Measurements from ENCODE around the gene RXFP2.

The RXFP2 gene, protein sequence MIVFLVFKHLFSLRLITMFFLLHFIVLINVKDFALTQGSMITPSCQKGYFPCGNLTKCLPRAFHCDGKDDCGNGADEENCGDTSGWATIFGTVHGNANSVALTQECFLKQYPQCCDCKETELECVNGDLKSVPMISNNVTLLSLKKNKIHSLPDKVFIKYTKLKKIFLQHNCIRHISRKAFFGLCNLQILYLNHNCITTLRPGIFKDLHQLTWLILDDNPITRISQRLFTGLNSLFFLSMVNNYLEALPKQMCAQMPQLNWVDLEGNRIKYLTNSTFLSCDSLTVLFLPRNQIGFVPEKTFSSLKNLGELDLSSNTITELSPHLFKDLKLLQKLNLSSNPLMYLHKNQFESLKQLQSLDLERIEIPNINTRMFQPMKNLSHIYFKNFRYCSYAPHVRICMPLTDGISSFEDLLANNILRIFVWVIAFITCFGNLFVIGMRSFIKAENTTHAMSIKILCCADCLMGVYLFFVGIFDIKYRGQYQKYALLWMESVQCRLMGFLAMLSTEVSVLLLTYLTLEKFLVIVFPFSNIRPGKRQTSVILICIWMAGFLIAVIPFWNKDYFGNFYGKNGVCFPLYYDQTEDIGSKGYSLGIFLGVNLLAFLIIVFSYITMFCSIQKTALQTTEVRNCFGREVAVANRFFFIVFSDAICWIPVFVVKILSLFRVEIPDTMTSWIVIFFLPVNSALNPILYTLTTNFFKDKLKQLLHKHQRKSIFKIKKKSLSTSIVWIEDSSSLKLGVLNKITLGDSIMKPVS

DNA sequence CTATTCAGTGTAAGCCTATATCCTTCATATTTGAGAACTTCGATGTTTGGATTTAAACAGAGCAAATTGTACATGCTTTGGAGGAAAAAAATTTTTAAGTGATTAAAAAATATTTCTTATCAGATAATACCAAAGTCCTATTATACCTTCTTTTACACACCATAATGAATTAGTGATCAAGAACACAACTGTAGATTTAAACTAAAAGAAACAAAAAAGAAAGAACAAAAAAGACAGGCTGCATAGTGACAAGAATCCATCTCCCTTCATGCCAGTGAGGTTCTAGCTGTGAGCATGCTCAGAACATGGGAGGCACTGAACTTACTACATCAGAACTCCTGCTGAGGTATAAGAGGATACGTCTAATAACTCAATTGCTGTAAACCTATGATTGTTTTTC, at the start of gene RXFP2:
TSS of gene RXFP2 (plus strand) at position 301 of the 400 bp plus-strand sequence. CDS start at position 388, 87 bp downstream.
- no peaks in the 10 kb centered on the region for H3K27me3 ChIP-seq (ENCODE audit: insufficient read depth, low read depth, severe bottlenecking)
- no peak for DNase-seq
- H3K4me3 ChIP-seq (ENCODE audit: low read depth, low read length), result no peak within 1 kb of the TSS
- TF ChIP-seq, protein P1, sequence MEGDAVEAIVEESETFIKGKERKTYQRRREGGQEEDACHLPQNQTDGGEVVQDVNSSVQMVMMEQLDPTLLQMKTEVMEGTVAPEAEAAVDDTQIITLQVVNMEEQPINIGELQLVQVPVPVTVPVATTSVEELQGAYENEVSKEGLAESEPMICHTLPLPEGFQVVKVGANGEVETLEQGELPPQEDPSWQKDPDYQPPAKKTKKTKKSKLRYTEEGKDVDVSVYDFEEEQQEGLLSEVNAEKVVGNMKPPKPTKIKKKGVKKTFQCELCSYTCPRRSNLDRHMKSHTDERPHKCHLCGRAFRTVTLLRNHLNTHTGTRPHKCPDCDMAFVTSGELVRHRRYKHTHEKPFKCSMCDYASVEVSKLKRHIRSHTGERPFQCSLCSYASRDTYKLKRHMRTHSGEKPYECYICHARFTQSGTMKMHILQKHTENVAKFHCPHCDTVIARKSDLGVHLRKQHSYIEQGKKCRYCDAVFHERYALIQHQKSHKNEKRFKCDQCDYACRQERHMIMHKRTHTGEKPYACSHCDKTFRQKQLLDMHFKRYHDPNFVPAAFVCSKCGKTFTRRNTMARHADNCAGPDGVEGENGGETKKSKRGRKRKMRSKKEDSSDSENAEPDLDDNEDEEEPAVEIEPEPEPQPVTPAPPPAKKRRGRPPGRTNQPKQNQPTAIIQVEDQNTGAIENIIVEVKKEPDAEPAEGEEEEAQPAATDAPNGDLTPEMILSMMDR (IDR thresholded peaks at IDR 0.05; ENCODE audit: low read depth, low read length), result no peak
- H3K36me3 ChIP-seq, result no peaks in the 10 kb centered on the region
- H3K27ac ChIP-seq, result no peak within 1 kb of the TSS
- no peaks in the 10 kb centered on the region for H3K9me3 ChIP-seq (ENCODE audit: severe bottlenecking)

DNA sequence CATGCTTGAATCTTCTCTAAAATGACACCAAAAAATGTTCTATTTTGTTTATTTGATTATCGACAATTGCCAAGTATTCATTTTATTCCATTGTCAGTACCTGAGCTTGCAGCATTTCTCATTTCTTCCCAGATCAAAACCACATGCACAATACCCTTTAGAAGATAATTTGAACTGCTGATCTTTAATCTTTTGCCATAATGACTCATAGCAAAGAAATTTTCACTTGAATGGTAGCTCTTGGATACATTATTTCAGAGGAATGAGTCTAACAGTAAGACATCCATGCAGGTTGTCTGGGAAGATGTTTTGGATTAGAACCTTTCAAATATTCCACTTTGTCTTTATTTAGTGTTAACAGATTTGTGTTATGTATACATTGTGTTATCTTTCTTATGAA, 42.0 kb upstream of the RXFP2 start:
- Histone ChIP-seq H3K27me3 (ENCODE audit: insufficient read depth, low read depth, severe bottlenecking) (no peaks in the 10 kb centered on the region), H3K27ac (no peak overlapping the region), H3K9me3 (ENCODE audit: severe bottlenecking) (no peaks in the 10 kb centered on the region), H3K4me3 (ENCODE audit: low read depth, low read length) (no peak overlapping the region), H3K36me3 (no peaks in the 10 kb centered on the region)
- TF ChIP-seq, protein P1 (IDR thresholded peaks at IDR 0.05; ENCODE audit: low read depth, low read length), result no peak
- no peak for DNase-seq

DNA sequence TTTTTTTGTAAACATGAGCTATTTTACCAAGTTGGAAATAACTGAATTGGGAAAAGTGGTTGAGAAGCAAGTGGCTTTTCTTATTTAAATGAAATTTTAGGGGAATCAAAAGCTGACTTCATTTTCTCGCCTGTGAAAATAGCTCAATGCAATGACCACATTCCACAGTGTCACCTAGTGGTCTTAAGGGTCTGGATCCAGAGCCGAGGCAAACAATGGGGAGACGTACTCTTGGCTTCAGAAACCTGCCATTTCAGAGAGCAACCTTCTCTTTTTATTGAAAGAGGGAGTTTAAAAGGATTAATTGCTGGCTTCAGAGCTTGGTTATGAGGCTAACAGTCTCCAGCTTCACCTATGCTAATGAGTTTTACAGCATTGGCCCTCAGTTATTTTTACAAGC, 39.7 kb upstream of the RXFP2 start:
- H3K27ac ChIP-seq, result no peak overlapping the region
- no peaks in the 10 kb centered on the region for H3K36me3 ChIP-seq
- TF ChIP-seq, protein P1 (IDR thresholded peaks at IDR 0.05; ENCODE audit: low read depth, low read length), result peak; percentile 54
- no peaks in the 10 kb centered on the region for H3K27me3 ChIP-seq (ENCODE audit: insufficient read depth, low read depth, severe bottlenecking)
- peak; percentile 7 for DNase-seq
- no peak overlapping the region for H3K4me3 ChIP-seq (ENCODE audit: low read depth, low read length)
- H3K9me3 ChIP-seq (ENCODE audit: severe bottlenecking), result no peaks in the 10 kb centered on the region

DNA sequence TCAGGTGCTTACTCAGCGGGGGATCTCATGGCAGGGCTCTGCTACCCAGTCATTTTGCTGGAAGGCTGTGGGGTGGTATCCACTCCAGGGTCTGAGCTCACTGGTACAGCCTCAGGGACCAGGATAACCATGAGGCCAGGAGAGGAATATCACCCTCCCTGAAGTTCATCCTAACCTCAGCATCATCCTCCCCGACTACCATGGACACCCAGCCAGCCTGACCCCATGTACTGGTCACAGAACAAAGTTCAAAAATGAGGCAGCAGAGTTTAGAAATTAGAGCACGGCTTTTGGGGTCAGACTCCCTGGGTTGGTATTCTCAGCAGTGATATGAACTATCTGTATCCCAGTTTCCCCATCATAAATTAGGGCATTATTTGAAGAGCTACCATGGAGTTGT, 35.5 kb upstream of the RXFP2 start:
- TF ChIP-seq, protein P1 (IDR thresholded peaks at IDR 0.05; ENCODE audit: low read depth, low read length), result no peak
- no peak overlapping the region for H3K27ac ChIP-seq

DNA sequence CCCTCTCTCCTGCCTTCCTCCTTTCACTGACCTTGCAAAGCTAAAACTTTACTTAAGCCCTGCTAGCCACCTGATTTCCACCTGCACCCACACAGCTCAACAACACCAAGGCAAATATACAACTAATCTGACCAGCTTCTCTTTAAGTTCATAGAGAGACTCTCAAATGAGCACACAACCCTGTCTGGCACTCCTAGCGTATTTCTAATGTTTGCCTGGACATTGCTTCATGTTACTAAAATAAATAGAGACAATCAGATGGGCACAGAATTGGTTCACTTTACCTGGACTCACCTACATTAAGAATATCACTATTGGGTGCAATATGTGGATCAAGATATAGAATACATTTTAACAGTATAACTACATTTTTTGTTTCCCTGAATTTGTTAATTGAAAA, 33.2 kb upstream of the RXFP2 start:
- no peak for DNase-seq
- Histone ChIP-seq H3K4me3 (ENCODE audit: low read depth, low read length) (no peak overlapping the region), H3K36me3 (no peaks in the 10 kb centered on the region), H3K27ac (no peak overlapping the region), H3K9me3 (ENCODE audit: severe bottlenecking) (no peaks in the 10 kb centered on the region), H3K27me3 (ENCODE audit: insufficient read depth, low read depth, severe bottlenecking) (no peaks in the 10 kb centered on the region)
- TF ChIP-seq, protein P1 (IDR thresholded peaks at IDR 0.05; ENCODE audit: low read depth, low read length), result no peak

More for the DNA sequence above, 35.5 kb upstream of the RXFP2 start:
- Histone ChIP-seq H3K36me3 (no peaks in the 10 kb centered on the region), H3K9me3 (ENCODE audit: severe bottlenecking) (no peaks in the 10 kb centered on the region), H3K27me3 (ENCODE audit: insufficient read depth, low read depth, severe bottlenecking) (no peaks in the 10 kb centered on the region), H3K4me3 (ENCODE audit: low read depth, low read length) (no peak overlapping the region)
- no peak for DNase-seq

Data from WERI-Rb-1 (cell line).